HG03575 (cell line): ENCODE measurements around the gene GJB1.

Experiments used
- ATAC-seq: cut with Tn5 transposase; IDR thresholded peaks from one replicate; pipeline ENCODE4 v1.9.1; 2021; ENCODE audit not compliant: unreplicated experiment, insufficient number of reproducible peaks, low FRiP score; ENCODE audit errors: extremely low read depth

The GJB1 gene

DNA sequence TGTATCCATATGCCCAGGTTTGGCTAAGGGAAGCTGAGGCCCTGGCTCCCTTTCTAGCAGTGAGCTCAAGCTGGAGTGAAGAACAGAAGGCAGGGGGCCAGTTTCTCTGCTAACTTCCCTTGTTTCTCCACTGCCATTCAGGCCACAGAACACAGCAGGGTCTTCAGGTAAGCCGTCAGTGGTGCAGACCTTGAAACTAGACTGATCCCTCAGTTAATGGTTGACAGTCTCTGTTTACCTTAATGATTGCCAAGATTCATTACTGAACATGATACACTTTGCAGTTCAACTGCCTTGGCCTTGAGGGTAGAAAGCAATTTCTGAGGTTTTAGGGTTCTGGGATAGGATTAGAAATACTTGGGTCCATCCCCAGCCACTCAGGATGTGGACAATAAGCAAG is 8.9 kb upstream of the GJB1 start:
- ATAC-seq, result no peak

DNA sequence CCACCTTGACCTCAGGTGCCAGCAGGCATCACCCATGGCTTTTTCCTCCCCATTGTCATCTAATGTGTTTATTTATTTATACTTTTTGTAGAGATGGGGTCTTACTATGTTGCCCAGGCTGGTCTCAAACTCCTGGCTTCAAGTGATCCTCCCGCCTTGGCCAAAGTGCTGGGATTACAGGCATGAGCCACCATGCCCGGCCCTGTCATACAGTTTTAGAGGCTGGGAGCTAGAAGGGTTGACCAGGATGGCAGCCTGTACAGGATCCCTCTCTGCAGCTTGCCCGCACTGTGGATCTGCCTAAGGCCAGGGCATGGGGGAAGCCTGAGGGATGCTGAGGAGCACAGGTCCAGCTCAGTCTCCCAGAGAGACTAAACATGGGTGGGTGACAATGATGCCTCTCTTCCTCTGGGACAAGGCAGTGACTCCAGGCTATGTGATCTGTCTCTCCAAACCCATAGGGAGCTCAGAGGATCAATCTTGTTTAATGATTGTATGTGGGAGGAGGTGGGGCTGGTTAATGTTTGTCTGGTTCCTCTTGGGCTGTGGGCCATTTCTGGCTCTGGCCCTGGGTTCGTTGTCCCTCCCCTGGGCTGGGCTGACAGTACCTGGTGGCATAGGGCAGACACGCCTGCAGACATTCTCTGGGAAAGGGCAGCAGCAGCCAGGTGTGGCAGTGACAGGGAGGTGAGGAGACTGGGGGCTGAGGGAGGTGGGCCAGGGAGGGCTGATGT is 8.3 kb upstream of the GJB1 start:
- no peak for ATAC-seq

GRCh38 chrX:71215338-71215912 is 7.6 kb upstream of the GJB1 start:
- no peak for ATAC-seq

DNA sequence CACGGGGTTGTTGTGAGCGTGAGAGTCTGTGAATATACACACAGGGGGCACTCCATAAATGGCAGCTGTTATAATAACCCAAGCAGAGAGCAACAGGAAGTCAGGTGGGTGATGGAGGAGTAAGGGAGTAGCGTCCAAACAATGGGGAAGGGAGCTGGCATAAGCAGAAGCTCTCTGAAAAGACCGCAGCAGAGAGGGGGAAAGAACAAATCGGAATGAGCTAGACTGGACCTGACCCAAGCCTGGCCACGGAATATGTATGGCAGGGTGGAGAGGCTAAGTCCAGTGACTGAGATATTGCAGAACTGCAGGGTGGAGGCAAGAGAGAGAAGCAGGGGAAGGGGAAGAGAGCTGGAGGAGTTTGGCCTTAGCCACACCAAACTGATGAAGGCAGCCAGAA is 6.5 kb upstream of the GJB1 start:
- no peak for ATAC-seq

DNA sequence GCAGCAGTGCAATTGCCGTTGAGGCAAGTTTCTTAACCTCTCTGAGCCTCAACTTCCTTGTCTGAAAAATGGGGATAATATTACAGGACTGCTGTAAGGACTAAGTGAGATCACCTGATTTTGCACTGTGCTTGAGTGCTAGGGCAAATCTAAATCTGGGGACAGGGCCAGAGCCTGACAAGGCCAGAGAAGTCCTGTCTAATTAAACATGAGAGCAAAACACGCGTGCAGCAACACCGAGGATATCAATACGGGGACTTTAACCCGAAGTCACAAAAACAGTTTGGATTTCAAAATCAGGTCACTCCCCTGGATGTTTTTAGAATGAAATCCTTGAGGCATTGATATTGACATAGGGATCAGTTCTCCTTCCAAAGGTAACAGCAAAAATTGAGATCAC is 5.7 kb upstream of the GJB1 start:
- ATAC-seq, result no peak

DNA sequence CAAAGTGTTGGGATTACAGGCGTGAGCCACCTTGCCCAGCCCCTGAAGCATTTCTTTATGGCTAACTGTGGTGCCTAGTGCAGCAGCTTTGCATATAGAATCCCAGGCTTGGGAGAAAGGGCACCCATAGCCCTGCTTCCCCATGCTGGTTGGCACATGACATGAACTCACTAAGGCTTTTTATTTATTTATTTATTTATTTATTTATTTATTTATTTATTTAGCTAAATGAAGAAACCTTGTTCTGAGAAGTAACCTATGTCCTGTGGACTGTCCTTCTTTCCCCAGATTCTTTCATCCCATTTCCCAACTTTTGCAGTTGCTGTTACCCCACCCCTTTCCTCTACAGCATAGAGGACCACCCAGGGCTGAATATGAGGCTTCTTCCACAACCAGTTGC is 1.9 kb upstream of the GJB1 start:
- ATAC-seq, result no peak

- ATAC-seq, result no peak
Measured at GRCh38 chrX:71224098-71224708, 1.2 kb downstream of the GJB1 start.

DNA sequence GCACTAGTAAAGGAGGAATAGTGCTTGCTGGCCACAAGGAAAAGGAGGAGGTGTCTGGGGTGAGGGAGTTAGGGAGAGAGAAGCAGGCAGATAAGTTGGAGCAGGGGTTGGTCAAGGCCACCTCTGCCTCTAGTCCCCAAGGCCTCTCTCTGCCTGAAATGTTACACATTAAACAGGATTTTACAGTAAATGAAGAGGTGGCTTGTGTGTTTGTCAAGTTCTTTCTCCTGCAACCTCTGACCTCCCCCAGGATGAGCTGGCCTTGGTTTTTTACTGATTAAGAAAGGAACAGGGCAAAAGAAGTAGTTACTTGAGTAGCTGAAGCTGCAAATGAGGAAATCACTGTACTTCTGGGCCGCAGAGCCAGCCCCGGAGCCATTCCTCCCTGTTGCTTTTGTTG is 2.0 kb downstream of the GJB1 start:
- ATAC-seq, result no peak

- no peak for ATAC-seq
Measured at GRCh38 chrX:71225676-71226075, 2.7 kb downstream of the GJB1 start.

DNA sequence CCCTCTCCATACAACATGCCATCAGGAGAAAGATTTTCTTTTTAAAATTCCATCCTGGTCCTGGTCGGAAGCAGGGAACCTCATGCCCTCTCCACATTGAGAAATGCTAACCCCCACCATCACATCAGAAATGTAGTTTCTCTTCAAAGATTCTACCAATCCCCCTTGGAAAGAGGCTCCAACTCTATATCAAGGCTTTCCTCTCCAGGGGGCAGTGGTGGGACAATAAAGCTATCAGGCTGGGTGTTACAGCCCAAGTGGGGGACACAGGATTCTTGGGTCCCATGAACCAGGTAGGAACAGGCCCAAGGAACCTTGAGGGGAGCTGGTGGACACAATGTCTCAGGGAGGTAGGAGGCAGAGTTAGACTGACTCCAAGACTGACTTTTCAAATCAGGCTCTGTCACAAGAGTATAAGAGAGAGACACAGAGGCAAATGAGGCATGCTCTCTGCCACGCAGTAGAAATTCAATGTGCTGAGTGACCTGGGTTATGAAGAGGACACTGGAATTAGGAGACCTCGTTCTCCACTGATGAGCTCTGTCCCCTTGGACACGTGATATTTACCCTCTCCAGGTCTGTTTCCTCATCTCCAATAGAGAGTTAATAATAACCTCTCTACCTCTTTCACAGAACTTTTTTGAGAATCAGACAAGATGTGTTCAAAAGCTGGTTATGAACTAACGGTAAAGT is 4.5 kb downstream of the GJB1 start:
- no peak for ATAC-seq

- no peak for ATAC-seq
Measured at GRCh38 chrX:71228063-71228642, 5.1 kb downstream of the GJB1 start.

DNA sequence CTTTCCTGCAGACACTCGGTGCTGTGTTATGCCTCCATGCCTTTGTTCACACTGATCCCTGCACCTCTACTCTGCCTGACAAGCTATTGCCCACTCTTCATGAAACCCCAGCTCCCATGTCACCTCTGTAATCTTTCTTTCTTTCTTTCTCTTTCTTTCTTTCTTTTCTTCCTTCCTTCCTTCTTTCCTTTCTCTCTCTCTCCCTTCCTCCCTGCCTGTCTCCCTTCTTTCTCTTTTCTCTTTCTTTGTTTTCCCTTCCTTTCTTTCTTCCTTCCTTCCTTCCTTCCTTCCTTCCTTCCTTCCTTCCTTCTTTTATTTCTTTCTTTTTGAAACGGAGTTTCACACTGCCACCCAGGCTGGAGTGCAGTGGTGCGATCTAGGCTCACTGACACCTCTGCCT is 12.5 kb downstream of the GJB1 start:
- ATAC-seq, result no peak

- ATAC-seq, result no peak
Measured at GRCh38 chrX:71236836-71237235, 13.8 kb downstream of the GJB1 start.

DNA sequence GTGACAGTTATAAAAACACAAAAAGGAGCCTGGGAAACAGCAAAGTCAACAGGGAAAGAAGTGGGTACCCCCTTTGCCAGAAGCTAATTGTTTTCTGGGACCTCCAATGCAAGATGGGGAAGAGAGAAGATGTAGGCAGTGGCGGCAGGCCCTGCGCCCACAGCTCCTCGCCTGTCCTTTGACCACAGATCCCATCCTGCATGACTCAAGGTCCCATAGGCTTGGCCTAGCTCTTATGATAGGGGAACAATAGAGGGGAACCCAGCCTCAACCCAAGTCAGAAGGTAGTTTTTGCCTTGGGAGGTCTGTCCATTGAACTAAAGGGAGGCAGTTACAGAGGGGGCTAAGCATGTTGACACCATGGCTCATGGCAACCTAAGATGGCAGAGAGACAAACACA is 16.8 kb downstream of the GJB1 start:
- no peak for ATAC-seq

GRCh38 chrX:71241301-71241700 is 18.3 kb downstream of the GJB1 start:
- no peak for ATAC-seq

GRCh38 chrX:71244359-71245128 is 21.5 kb downstream of the GJB1 start:
- ATAC-seq, result no peak

GRCh38 chrX:71245159-71245558 is 22.1 kb downstream of the GJB1 start:
- no peak for ATAC-seq

DNA sequence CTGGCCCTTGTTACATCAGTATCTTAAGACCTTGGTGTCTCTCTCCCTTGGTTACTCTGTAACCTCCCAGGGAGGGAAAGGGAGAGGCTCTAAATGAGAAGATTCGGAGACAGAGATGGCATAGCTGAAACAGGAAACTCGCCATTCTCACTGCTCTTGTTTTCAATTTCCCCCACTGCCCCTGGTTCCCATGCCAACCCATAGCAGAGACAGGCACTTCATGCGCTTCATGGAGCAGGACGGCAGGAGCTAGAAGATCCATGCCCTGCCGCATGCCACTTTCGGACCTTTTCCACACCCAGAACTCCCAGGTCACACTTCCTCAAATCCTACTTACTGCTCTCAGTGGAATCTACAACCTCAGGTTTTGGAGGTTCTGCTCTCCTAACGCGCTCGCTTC is 27.8 kb downstream of the GJB1 start:
- ATAC-seq, result no peak

GRCh38 chrX:71251466-71251973 is 28.5 kb downstream of the GJB1 start:
- no peak for ATAC-seq
